HG03060 (cell line): ENCODE measurements around the gene DPH2.

Experiments used
- ATAC-seq: cut with Tn5 transposase; IDR thresholded peaks from one replicate; pipeline ENCODE4 v1.9.1; 2021; ENCODE audit warnings: low read depth, moderate number of reproducible peaks; ENCODE audit not compliant: unreplicated experiment

DPH2 gene

DNA sequence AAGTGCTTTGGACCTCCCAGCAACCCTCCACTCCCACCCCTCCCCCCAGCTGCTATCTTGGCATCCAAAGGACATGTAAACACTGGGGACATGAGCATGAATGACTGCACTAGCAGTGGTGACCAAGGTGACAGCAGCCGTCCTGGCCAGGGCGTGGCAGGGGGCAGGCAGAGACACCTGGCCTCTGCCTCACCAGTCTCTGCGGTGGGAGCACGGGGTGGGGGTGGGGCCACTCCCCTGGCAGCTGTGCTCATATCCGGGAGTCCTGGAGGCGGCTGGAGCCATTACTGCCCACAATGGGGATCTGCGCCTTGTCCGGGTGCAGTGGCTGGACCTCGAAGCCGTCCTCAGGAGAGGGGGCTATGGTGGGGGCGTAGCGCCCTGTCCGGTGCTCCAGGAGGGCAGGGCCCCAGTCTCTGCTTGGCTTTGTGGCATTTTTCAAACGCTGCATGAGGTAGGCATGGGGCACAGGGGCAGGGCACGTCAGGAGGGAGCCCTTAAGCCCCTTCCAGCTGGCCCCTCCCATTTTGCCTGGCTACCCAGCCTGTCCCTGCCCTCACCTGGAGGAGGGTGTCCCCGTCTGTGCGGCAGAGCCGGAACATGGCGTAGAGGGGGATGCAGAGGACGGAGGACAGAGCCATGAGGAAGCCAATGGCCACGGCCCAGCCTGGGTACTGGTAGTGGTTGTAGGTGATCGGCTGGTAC is 27.6 kb downstream of the DPH2 start:
- no peak for ATAC-seq

GRCh38 chr1:43998000-43998378 is 28.2 kb downstream of the DPH2 start:
- no peak for ATAC-seq

DNA sequence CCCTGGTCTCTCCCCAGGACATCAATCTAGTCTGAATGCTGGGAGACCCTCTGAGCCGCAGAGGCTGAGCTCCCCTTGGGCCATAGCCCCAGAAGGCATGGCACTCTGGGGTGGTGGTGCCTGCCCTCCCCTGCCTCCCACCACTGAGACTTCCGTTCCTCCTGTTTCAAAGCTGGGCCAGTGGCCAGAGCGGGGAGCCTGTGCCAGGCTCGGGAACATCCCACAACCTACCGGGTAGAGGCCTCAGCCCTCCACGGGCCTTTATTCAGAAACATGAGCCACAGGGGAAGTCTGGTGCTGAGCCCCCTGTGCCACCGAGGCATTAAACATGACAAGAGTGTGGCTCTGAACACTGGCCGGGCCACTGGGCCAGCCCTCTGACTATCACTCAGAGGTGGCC is 29.6 kb downstream of the DPH2 start:
- no peak for ATAC-seq

GRCh38 chr1:44000122-44000665 is 30.4 kb downstream of the DPH2 start:
- ATAC-seq, result no peak

GRCh38 chr1:44002165-44002564 is 32.4 kb downstream of the DPH2 start:
- ATAC-seq, result no peak

DNA sequence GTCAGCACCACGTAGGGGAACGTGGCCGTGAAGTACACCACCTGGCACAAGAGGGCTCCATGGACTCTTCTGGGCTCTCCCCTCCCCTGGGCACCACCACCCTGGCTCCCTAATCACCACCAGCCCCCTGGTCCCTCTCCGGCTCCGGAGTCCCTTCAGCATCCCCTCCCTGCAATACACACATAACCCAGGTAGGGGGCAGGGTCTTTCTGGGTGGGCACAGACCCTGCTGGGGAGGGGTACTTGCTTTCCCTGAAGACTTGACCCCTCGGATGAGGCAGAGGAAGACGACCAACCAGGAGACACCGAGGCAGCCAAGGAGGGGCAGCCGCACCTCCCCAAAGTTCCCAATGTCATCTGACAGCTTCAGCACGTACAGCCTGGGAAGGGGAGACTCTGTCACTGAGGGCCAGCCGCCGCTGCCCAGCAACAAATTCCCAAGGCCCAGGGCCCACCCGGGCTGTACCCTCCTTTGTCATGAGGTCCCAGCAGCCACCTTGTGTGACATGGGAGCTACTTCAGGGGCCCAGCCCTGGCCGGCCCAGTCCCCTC is 32.9 kb downstream of the DPH2 start:
- ATAC-seq, result no peak

- ATAC-seq, result no peak
These were observed 38.4 kb downstream of the DPH2 start for GRCh38 chr1:44008259-44008658.

DNA sequence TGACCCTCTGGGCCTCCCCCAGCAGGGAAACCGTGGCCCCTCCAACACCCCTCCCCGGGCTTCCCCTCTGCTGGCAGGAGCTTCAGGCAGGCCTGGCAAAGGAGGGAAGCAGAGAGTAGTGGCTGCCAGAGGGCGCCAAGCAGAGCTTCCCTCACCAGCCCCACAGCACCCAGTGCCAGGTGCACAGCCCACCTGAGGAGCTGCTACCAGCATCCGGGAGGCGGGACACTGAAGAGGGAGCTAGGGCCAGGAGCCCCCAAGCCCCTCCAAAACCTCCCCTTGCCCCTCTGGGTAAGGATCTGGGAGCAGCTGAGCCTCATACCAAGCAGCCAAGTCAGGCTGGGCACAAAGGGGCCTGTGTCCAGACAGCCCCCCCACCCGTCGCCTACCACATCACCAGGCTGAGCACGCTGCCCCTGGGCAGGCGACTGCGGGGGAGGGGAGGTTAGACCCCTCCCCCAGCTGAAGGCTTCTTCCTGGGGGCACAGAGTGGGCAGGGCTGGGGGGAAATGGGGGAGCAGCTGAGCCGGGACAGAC is 41.2 kb downstream of the DPH2 start:
- no peak for ATAC-seq

DNA sequence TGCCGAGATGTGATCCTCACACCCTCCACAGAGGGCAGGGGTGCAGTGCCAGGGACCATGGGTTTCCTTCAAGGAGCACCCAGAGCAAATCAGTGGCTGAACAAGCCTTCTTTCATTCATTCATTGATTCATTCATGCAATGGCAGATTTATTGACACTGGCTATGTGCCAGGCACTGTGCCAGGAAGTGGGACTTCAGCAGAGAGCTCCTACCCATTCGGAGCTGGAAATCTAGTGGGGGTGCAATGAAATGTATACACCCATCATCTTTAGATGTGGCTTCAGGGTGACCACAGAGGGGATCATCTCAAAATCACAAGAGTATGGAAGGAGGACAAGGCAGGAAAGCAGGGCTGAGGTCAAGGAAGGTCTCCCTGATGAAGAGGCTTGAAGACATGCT is 42.6 kb downstream of the DPH2 start:
- ATAC-seq, result no peak

DNA sequence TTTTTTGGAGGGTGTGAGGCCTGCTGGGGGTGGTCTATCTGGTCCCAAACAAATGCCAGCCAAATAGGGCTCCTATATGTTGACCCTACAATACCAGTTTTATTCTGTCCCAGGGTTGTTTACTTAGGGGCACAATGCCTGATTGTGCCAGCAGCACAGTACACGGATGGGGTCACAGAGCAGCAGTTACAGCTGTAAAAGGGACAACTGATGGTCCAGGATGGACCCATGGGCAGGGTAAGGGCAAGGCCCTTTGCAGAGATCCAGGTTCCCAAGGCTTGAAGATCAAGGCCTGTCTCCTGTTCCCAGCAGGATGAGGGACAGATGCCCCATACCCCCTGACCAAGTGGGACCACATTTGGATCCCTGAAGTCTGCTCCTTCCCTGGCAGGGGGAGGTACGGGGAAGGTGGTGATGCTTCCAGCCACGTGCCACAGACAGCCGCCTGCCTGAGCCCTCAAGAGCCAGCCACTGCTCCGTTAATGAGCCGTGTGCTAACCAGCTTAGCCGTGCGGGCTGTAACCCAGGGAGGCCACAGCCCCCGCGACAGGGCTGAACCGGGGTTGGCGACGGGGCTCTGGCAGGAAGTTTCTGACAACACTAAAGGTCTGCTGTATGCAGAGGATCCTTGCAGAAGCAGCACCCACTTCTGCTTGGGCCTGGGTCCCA is 43.3 kb downstream of the DPH2 start:
- ATAC-seq, result no peak

GRCh38 chr1:44013949-44014348 is 44.1 kb downstream of the DPH2 start:
- ATAC-seq, result no peak

- ATAC-seq, result no peak
These were observed 44.7 kb downstream of the DPH2 start for GRCh38 chr1:44014365-44015104.

DNA sequence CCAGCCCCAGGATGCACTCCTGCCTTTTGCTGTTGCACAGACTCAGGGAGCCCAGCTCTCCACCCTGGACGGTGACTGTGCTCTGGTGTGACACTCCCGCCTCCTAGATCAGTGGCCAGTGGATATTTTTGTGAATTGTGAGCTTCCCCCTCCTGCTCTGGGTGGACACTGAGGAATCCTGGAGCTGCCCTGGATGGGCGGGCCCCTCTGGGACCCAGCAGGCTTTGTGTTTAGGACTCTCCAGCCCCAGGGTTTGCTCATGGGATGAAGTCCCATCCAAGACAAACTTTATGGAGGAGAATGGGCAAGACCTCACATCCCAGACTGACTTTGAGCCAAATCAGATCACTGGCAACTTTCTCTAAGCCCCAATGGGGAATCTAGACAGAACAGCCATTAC is 45.4 kb downstream of the DPH2 start:
- no peak for ATAC-seq

DNA sequence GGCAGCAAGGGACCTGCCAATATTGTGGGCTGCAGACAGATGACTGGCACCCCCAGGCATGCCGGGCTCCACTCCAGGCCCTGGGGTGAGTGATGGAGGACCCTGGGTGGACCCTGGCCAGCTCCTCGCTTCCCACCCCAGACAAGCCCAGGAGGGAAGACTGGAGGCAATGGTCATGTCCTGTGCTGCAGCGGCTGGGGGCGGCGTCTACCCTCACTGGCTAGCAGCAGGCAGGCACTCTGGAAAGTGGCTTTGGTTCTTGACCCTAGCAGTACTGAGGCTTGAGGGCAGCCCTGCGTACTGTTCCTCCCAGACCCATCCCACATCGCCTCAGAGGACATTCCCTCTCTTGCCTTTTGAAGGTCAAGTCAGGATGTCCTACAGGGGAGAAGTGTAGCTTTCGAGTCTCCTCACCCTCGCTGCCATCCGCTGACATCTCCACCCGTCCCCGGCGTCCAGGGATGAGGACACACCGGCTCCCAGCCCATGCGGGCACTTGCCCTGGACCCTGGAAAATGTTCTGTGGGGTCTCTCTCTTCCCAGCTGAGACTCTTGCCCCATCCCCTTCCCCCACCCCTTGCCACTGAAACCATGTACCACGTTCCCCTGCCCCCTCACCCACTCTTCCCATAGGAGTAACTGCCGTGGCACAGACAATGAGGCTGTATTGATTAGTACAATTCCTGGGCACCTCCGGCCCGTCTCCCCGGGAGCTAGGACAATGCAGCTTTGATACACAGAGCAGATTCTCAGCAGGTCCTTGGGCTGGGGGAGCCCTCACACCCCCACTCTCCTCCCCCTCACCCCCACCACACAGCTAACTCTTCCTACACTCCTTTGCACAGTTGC is 46.5 kb downstream of the DPH2 start:
- ATAC-seq, result no peak

GRCh38 chr1:44016890-44017400 is 47.1 kb downstream of the DPH2 start:
- ATAC-seq, result no peak

DNA sequence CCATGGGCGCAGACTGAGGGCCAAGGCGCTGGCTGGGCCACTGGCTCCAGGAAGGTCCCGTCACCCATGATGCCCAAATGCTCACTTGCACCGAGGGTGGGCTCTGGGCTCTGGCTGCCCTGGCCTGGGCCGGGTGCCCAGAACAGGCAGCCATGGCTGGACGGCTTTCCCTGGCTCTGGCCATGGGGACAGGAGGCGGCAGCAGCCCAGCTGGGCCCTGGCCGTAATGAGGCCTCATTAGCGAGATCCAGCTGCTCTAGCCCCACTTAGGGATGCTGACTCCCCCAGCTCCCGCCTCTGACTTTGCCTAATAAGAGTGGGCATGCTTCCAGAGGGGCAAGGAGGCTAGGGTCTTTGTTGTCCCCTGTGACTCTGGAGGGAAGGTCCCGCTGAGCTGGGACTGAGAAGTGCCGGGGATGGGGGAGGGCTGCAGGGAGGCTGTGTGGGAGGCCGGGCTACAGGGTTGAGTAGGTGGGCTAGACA is 49.7 kb downstream of the DPH2 start:
- no peak for ATAC-seq

DNA sequence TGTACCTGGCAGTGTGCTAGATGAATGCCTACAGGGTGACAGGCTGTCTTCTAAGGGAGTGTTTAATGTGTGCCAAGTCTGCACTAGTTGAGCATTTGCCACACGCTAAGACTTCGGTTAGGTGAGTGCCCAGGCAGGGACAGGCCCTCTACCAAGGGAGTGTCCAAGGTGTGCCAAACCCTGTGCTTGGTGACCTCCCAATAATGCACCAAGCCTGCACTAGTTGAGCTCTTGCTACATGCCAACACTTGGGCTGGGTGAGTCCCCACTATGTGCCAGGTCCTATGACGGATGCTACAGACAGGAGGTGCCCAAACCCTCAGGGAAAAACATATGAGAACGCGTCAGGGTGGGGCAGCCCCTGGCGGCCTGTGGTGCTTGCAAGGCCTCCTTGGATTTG is 50.7 kb downstream of the DPH2 start:
- ATAC-seq, result no peak

GRCh38 chr1:44021156-44021555 is 51.3 kb downstream of the DPH2 start:
- no peak for ATAC-seq

- no peak for ATAC-seq
These were observed 51.9 kb downstream of the DPH2 start for GRCh38 chr1:44021581-44022321.
